ENCODE measurements around the gene RPP30.

The RPP30 gene

DNA sequence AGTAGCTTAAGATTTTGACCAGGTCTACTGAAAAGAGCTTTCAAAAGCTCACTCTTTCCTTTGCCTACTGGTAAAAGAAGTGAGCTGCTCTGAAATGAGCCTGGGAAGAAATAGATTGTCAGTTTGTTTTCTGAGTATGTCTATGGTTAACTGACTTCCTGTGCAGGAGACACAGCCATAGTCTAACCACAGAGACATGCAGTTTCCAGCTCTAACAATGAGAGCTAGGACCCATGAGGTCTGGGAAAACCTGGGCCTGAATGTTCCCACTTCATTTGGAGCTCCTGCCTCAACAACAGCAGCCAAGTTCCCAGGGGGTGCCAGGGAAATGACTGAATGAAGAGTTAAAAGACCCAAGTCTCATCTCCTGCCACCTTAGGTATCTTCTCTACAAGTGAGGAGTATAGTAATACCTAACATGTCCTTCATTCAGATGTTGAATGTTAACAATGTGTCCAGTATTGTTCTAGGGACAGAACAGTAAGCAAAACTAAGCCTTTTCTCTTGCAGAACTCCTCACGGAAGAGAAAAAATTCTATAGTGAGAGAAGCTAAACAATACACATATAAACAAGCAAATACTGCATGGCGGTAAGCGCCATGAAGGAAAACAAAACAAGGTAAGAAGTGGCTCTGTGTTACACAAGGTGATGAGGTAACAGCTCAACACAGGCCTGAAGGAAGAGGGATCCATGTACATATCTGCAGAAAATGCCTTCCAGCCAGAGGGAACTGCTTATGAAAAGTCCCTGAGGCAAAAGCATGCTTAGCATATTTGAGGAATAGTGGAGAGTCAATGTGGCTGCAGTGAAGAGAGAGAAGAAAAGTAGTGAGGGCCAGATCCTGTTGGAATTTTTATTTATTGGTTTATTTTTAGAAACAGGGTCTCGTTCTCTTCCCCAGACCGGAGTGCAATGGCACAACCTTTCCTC is 75.5 kb downstream of the RPP30 start:
- DNase-seq, result no peak
